Sigmoid colon (tissue), 4 donors: ENCODE results near the gene PARVG.

Experiments
- EP300 ChIP-seq, 4 donors: sonication (generic); formaldehyde crosslinking; IDR thresholded peaks; one replicate each; pipeline ENCODE4 v1.6.1; 2017; ENCODE audit warnings: antibody characterized with exemption in 4 of 4
- POLR2AphosphoS5 ChIP-seq, 4 donors: sonication (generic); formaldehyde crosslinking; IDR thresholded peaks; one replicate each; pipeline ENCODE4 v1.6.1; 2017; ENCODE audit warnings: antibody characterized with exemption in 4 of 4
- TF ChIP-seq, protein P1 (sequence below), 4 experiments: fragments of 450-650 bp in 3 of 4; fragments of 200-600 bp in 1 of 4; IDR thresholded peaks; one replicate each; pipeline ENCODE4 v1.5.1; 2016 to 2019; ENCODE audit warnings: antibody characterized with exemption in 4 of 4, mild to moderate bottlenecking in 3 of 4, moderate library complexity in 2 of 4

DNA sequence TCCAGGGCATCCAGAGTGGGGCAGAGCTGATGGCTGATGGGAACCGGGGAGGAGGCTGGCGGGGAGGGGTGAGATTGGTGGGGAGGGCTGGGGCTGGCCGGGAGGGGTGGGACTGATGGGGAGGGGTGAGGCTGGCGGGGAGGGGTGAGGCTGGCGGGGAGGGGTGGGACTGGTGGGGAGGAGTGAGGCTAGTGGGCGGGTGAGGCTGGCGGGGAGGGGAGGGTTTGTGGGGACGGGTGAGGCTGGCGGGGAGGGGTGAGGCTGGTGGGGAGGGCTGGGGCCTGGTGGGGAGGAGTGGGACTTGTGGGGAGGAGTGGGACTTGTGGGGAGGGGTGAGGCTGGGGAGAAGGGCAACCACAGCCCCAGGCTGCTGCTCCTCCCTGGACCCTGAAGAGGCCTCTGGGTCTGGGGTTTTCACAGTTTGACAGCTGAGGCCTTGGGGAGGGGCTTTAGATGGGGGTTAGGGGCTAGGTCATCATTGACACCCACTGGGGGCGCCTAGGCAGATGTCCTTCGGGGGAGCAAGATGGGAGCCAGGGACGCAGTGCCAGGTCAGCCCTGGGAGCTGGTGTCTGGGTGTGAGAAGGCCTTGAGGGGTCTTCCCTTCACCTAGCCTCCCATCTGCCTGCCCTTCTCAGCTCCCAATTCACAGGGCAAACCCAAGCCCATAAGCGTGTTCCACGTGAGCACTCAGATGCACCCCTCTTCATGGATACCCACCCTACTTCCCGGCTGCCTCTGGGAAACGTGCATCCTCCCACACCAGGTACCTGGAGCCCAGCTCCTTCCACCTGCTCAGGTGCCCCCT, 26.7 kb downstream of the PARVG start:
- TF ChIP-seq, protein P1, sequence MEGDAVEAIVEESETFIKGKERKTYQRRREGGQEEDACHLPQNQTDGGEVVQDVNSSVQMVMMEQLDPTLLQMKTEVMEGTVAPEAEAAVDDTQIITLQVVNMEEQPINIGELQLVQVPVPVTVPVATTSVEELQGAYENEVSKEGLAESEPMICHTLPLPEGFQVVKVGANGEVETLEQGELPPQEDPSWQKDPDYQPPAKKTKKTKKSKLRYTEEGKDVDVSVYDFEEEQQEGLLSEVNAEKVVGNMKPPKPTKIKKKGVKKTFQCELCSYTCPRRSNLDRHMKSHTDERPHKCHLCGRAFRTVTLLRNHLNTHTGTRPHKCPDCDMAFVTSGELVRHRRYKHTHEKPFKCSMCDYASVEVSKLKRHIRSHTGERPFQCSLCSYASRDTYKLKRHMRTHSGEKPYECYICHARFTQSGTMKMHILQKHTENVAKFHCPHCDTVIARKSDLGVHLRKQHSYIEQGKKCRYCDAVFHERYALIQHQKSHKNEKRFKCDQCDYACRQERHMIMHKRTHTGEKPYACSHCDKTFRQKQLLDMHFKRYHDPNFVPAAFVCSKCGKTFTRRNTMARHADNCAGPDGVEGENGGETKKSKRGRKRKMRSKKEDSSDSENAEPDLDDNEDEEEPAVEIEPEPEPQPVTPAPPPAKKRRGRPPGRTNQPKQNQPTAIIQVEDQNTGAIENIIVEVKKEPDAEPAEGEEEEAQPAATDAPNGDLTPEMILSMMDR (IDR thresholded peaks at IDR 0.05), result no peak
- no peak for TF ChIP-seq EP300 (IDR thresholded peaks at IDR 0.05)
- no peak for TF ChIP-seq POLR2AphosphoS5 (IDR thresholded peaks at IDR 0.05)
